Fibroblast of villous mesenchyme (primary cell): Measurements from ENCODE around the gene PCNA. TPM values are rescaled to one million over a fixed set of nuclear protein-coding genes. Genes with fewer than 3 reads are reported as not detected.
A peak's percentile ranks its signal among the peaks of the same experiment; 100 is the strongest.
"Not testable (repeated sequence)": the region's sequence is repeated elsewhere in the genome, so short reads cannot be mapped to it uniquely, and the experiment has no call there.

ENCODE experiments used
- DNase-seq: peaks from one replicate; pipeline ENCODE4 v3.0.0-alpha.2; 2010; ENCODE audit warnings: low read depth
- H3K4me3 ChIP-seq: 2 replicates; pipeline ENCODE4 v1.5.1; 2011; ENCODE audit warnings: low read depth, mild to moderate bottlenecking, low read length
- total RNA-seq: library from RNA; depleted of rRNA; stranded (reverse); fragments of >200 nt; gene quantifications from 2 replicates; pipeline ENCODE4 v1.2.3, GENCODE V29; 2012
- TF ChIP-seq, protein P1 (sequence below): IDR thresholded peaks from 2 replicates; pipeline ENCODE4 v1.5.1; 2012; ENCODE audit warnings: low read depth, mild to moderate bottlenecking, low read length; ENCODE audit not compliant: insufficient read depth

Gene PCNA
- total RNA-seq, 1 donor = 121 TPM

GRCh38 chr20:5090191-5090590 is 29.6 kb downstream of the PCNA start:
- H3K4me3 ChIP-seq = no peak overlapping the region
- TF ChIP-seq, protein P1, sequence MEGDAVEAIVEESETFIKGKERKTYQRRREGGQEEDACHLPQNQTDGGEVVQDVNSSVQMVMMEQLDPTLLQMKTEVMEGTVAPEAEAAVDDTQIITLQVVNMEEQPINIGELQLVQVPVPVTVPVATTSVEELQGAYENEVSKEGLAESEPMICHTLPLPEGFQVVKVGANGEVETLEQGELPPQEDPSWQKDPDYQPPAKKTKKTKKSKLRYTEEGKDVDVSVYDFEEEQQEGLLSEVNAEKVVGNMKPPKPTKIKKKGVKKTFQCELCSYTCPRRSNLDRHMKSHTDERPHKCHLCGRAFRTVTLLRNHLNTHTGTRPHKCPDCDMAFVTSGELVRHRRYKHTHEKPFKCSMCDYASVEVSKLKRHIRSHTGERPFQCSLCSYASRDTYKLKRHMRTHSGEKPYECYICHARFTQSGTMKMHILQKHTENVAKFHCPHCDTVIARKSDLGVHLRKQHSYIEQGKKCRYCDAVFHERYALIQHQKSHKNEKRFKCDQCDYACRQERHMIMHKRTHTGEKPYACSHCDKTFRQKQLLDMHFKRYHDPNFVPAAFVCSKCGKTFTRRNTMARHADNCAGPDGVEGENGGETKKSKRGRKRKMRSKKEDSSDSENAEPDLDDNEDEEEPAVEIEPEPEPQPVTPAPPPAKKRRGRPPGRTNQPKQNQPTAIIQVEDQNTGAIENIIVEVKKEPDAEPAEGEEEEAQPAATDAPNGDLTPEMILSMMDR = no peak
- DNase-seq = no peak

DNA sequence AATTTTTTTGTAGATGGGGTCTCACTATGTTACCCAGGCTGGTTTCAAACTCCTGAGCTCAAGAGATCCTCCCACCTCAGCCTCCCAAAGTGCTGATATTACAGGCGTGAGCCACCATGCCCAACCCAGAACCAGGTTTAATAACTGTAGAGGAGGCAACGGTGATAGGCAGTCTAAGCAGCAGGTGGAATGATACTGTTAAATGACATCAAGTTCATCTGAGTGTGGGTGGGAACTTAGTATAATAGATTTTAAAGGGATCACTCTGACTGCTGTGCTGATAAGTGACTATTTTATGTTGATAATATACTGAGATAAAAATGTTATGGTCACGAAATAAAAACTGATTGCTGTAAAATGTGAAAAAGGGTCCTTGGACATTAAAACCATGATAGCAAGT is 31.1 kb downstream of the PCNA start:
- no peak overlapping the region for H3K4me3 ChIP-seq
- TF ChIP-seq, protein P1 = no peak
- no peak for DNase-seq

DNA sequence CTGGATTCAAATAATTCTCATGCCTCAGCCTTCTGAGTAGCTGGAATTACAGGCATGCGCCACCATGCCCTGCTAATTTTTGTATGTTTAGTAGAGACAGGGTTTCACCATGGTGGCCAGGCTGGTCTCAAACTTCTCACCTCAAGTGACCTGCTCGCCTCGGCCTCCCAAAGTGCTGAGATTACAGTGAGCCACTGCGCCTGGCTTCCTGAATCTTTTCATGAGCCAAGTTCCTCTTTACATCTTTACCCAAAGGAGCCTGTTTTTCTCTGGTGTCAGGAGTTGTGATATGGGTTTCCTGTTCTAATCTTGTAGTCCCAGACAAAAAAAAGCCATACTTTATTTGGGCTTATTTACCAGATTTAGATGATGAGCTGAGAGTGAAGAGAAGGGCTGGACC is 34.4 kb downstream of the PCNA start:
- no peak overlapping the region for H3K4me3 ChIP-seq
- no peak for DNase-seq
- TF ChIP-seq, protein P1 = no peak

DNA sequence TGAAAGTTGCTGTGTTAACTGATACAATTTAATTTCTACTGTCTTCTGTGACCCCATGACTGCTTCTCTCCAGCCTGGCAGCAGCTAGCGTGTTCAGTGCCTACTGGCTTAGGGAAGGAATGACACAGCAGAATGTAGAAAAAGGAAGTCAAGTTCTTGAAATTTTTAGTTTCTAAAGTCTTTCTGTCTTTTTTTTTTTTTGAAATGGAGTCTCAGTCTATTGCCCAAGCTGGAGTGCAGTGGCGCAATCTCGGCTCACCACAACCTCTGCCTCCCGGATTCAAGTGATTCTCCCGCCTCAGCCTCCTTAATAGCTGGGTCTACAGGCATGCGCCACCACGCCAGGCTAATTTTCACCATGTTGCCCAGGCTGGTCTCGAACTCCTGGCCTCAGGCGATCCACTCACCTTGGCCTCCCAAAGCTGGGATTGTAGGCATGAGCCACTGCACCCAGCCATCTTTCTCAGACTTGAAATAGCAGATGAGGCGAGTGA is 39.3 kb downstream of the PCNA start:
- H3K4me3 ChIP-seq = no peak overlapping the region
- TF ChIP-seq, protein P1 = no peak
- peak; percentile 83 for DNase-seq

- TF ChIP-seq, protein P1 = no peak
- peak overlapping the region; percentile 17 for H3K4me3 ChIP-seq
- DNase-seq = peak; percentile 78
These were observed 41.3 kb downstream of the PCNA start for GRCh38 chr20:5078399-5078958.

- no peak for DNase-seq
- peak overlapping the region; percentile 17 for H3K4me3 ChIP-seq
- TF ChIP-seq, protein P1 = no peak
These were observed 41.9 kb downstream of the PCNA start for GRCh38 chr20:5077761-5078387.

DNA sequence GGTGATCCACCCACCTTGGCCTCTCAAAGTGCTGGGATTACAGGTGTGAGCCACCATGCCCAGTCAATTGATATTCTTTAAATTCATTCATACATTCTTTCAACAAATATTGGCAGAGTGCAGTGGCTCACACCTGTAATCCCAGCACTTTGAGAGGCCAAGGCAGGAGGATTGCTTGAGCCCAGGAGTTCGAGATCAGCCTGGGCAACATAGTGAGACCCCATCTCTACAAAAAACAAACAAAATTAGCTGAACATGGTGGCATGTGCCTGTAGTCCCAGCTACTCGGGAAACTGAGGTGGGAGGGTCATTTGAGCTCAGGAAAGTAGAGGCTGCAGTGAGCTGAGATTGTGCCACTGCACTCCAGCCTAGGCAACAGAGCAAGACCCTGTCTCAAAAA is 42.8 kb downstream of the PCNA start:
- not testable (repeated sequence) for H3K4me3 ChIP-seq, DNase-seq
